Body of pancreas (tissue), 4 donors: ENCODE data around the gene STAT4. TPM values are rescaled to one million over a fixed set of nuclear protein-coding genes. Genes with fewer than 3 reads are reported as not detected.

Source experiments
- ATAC-seq: fragments of 150-250 bp; one replicate; pipeline ENCODE4 v1.9.1; 2016
- DNase-seq, 4 donors: peaks; one replicate each; pipeline ENCODE4 v3.0.0-alpha.2; 2019
- H3K27ac ChIP-seq, 4 donors: fragments of 200-600 bp; sonication (generic); 1 replicate in 3 of 4; 2 replicates in 1 of 4; pipeline versions ENCODE4 v1.5.1 to v1.6.1; 2016 to 2019; ENCODE audit warnings: mild to moderate bottlenecking in 1 of 4, mixed read lengths in 1 of 4, moderate library complexity in 1 of 4
- H3K27me3 ChIP-seq, 2 donors: fragments of 200-600 bp; sonication (generic); one replicate each; pipeline ENCODE4 v1.6.0; 2016; ENCODE audit warnings: mild to moderate bottlenecking in 1 of 2
- H3K36me3 ChIP-seq, 2 donors: fragments of 200-600 bp; sonication (generic); replicated peaks in 1 of 2; 2 replicates each; pipeline ENCODE4 v1.5.1; 2016; ENCODE audit warnings: low read depth in 2 of 2; ENCODE audit not compliant: insufficient read depth in 1 of 2
- H3K4me1 ChIP-seq: fragments of 200-600 bp; sonication (generic); one replicate; pipeline ENCODE4 v1.6.0; 2016
- H3K4me3 ChIP-seq, 2 donors: fragments of 200-600 bp; sonication (generic); 1 replicate in 1 of 2; 2 replicates in 1 of 2; pipeline ENCODE4 v1.5.1; 2016 to 2019
- H3K9me3 ChIP-seq, 3 donors: fragments of 200-600 bp; sonication (generic); 1 replicate in 2 of 3; 2 replicates in 1 of 3; pipeline ENCODE4 v1.5.1; 2016
- POLR2A ChIP-seq, 3 donors: fragments of 450-650 bp; IDR thresholded peaks; one replicate each; pipeline ENCODE4 v1.6.1; 2016; ENCODE audit warnings: antibody characterized with exemption in 3 of 3, mild to moderate bottlenecking in 2 of 3
- WGBS, 2 donors: methylation state at CpG; one replicate each; pipeline ENCODE4 v1.1.5; 2017; 5-methylcytosine and 5-hydroxymethylcytosine counted together
- intact Hi-C: fragments of 100-400 bp; cut with DNase I; formaldehyde crosslinking; loops from one replicate; pipeline ENCODE4 v1.15.1; 2023
- total RNA-seq, 2 donors: library from RNA; depleted of rRNA; stranded (reverse); fragments of >200 nt; gene quantifications; one replicate each; pipeline ENCODE4 v1.1.0, GENCODE V29; 2016
- TF ChIP-seq, protein P1 (sequence below), 7 experiments: fragments of 450-650 bp in 4 of 7; fragments of 200-600 bp in 3 of 7; sonication (generic) in 3 of 7; IDR thresholded peaks; one replicate each; pipeline ENCODE4 v1.5.1; 2016 to 2019; ENCODE audit warnings: antibody characterized with exemption in 7 of 7

The STAT4 gene
- total RNA-seq, 2 donors from 2014 or later, result 0.52 to 2.6 TPM

DNA sequence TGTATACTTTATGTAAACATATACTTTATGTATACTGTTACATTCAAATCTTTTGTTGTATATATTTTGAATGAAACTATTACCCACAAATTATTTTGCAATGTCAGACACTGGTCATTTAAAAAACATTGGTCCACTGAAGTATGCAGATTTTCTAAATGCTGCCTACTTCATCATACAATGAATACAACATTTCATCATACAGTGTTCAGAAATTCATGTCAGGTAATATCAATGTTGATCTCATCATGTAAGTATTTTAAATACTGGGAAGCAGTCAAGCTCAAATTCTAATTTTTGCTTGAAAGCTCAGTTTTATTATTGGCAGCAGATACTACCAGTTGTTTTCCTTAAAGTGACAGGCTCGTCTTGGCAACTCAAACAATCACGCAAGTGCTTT is 2.9 kb upstream of the STAT4 start:
- no peak overlapping the region for H3K27ac ChIP-seq
- ATAC-seq, result no peak
- H3K36me3 ChIP-seq, result no peaks in the 10 kb centered on the region
- intact Hi-C loops, result loop anchor here (5.0 kb wide), 1 partner anchor 101 kb away; no protein-coding TSS in a partner anchor
- WGBS, 2 donors, result 77 to 81% methylated on average over 2 of the region's 2 CpGs
- no peaks in the 10 kb centered on the region for H3K27me3 ChIP-seq
- TF ChIP-seq, protein P1, sequence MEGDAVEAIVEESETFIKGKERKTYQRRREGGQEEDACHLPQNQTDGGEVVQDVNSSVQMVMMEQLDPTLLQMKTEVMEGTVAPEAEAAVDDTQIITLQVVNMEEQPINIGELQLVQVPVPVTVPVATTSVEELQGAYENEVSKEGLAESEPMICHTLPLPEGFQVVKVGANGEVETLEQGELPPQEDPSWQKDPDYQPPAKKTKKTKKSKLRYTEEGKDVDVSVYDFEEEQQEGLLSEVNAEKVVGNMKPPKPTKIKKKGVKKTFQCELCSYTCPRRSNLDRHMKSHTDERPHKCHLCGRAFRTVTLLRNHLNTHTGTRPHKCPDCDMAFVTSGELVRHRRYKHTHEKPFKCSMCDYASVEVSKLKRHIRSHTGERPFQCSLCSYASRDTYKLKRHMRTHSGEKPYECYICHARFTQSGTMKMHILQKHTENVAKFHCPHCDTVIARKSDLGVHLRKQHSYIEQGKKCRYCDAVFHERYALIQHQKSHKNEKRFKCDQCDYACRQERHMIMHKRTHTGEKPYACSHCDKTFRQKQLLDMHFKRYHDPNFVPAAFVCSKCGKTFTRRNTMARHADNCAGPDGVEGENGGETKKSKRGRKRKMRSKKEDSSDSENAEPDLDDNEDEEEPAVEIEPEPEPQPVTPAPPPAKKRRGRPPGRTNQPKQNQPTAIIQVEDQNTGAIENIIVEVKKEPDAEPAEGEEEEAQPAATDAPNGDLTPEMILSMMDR (IDR thresholded peaks at IDR 0.05), result no peak
- TF ChIP-seq POLR2A (IDR thresholded peaks at IDR 0.05), result no peak
- peaks cover 13% of the 10 kb centered on the region for H3K4me1 ChIP-seq
- DNase-seq, result no peak
- no peaks in the 10 kb centered on the region for H3K9me3 ChIP-seq
- H3K4me3 ChIP-seq, result no peak overlapping the region

DNA sequence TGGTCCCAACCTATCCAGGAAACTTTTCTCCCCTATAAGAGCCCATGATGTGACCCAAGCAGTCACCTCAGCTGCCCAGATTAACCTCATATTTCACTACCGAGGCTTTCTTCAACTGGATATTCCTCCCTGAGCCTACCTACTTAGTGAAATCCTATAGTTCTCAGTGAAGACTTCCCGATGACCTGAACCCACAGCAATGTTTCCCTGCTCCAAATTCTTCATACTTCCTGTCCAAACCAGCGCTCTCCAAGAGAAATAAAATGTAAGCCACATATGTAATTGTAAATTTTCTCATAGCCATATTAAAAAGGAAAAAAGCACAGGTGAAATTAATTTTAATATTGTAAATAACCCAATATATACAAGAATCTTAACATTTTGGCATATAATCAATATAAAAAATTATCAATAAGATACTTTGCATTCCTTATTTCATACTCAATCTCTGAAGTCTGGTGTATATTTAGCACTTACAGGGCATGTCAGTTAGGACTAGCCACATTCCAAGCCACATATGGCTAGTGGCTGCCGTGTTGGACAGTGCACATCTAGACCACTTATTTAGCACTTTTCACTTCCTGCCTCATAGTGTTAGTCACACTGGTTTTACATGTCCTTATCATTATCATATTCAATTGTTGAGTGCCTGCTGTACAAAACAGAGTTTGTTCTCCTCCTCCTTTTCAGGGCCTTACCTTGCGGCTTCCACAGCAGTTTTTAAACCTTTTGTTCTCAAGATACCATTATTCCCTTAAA is 1.9 kb upstream of the STAT4 start:
- ATAC-seq, result no peak
- no peak for TF ChIP-seq POLR2A (IDR thresholded peaks at IDR 0.05)
- TF ChIP-seq, protein P1 (IDR thresholded peaks at IDR 0.05), result no peak
- H3K27me3 ChIP-seq, result no peaks in the 10 kb centered on the region
- H3K4me1 ChIP-seq, result peaks cover 13% of the 10 kb centered on the region
- H3K27ac ChIP-seq, result no peak overlapping the region
- no peaks in the 10 kb centered on the region for H3K9me3 ChIP-seq
- H3K4me3 ChIP-seq, result no peak overlapping the region
- WGBS, 2 donors, result 81% methylated on average over 5 of the region's 5 CpGs
- H3K36me3 ChIP-seq, result no peaks in the 10 kb centered on the region
- DNase-seq, result no peak
- intact Hi-C loops, result loop anchor here (5.0 kb wide), 1 partner anchor 100 kb away; no protein-coding TSS in a partner anchor

DNA sequence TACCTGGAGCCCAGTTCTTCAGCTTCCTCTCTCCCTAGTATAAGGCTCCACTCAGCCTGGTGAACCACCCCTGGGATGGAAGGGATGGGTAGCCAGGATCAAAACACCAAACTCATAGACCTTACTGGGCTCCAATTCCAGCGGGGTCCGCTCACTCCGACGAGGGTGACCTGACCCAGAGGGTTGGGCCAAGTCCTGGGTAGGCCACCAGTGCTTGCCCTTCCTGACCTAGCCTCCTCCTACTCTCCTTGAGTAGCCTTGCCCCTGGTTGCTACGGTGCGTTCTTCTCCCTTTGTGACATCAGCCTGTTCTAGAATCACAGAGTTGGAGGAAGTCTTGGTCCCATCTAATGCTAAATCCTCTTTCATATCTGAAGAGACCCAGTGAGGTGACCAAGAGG is 537 bp upstream of the STAT4 start:
- intact Hi-C loops, result loop anchor here (5.0 kb wide), 1 partner anchor 99 kb away; no protein-coding TSS in a partner anchor
- Histone ChIP-seq H3K9me3 (no peaks in the 10 kb centered on the region), H3K27me3 (no peaks in the 10 kb centered on the region), H3K4me3 (no peak overlapping the region), H3K36me3 (no peaks in the 10 kb centered on the region), H3K27ac (peak overlapping the region in 3 of 4 donors; percentile 49 to 62 (median 60)), H3K4me1 (peaks cover 13% of the 10 kb centered on the region)
- ATAC-seq (no peak), DNase-seq (no peak)
- TF ChIP-seq, protein P1 (IDR thresholded peaks at IDR 0.05), result no peak
- TF ChIP-seq POLR2A (IDR thresholded peaks at IDR 0.05), result no peak
- 74 to 85% methylated on average over 6 of the region's 6 CpGs for WGBS, 2 donors

DNA sequence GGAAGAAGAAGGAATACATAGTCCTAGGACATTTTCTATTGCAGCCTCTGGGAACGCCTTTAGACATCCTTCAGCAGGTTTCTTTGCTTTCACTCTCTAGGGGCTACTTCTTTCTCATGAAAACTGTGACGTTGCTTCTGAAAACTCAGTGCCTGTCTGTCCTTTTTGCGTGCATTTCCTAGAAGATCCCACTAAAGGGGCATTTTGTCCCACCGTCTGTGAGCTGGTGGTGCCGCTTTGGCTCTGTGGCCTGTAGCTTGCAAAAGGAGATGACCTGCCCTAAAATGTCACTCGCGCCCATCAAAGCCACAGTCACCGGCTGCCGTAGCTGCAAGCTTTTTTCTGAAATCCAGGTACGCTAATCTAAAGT is 579 bp downstream of the STAT4 start:
- Histone ChIP-seq H3K27me3 (no peaks in the 10 kb centered on the region), H3K36me3 (no peaks in the 10 kb centered on the region), H3K9me3 (no peaks in the 10 kb centered on the region), H3K4me1 (peaks cover 13% of the 10 kb centered on the region), H3K4me3 (peak overlapping the region; percentile 3 to 6), H3K27ac (peak overlapping the region in 3 of 4 donors; percentile 49 to 62 (median 60))
- 17 to 18% methylated on average over 7 to 10 of the region's 10 CpGs for WGBS, 2 donors
- DNase-seq (no peak), ATAC-seq (peak; percentile 11)
- no peak for TF ChIP-seq POLR2A (IDR thresholded peaks at IDR 0.05)
- TF ChIP-seq, protein P1 (IDR thresholded peaks at IDR 0.05), result no peak
- intact Hi-C loops, result loop anchor here (5.0 kb wide), 1 partner anchor 98 kb away; no protein-coding TSS in a partner anchor
